Spleen (tissue), 11 donors: ENCODE results near the gene GDI1. TPM values are rescaled to one million over a fixed set of nuclear protein-coding genes. Genes with fewer than 3 reads are reported as not detected.

Experiments
- DNase-seq: peaks from one replicate; pipeline ENCODE4 v3.0.0-alpha.2; 2020
- H3K27ac ChIP-seq, 8 donors: fragments of 200-600 bp; sonication (generic) in 7 of 8; 1 replicate in 4 of 8; 2 replicates in 4 of 8; pipeline versions ENCODE4 v1.5.0 to v1.8.0; 2016 to 2021; ENCODE audit warnings: inconsistent platforms in 4 of 8, mild to moderate bottlenecking in 4 of 8, moderate library complexity in 1 of 8
- H3K27me3 ChIP-seq, 7 donors: fragments of 200-600 bp; sonication (generic) in 6 of 7; replicated peaks in 1 of 7; 1 replicate in 4 of 7; 2 replicates in 3 of 7; pipeline versions ENCODE4 v1.5.0 to v1.8.0; 2016 to 2021; ENCODE audit warnings: inconsistent platforms in 3 of 7, mild to moderate bottlenecking in 1 of 7
- H3K36me3 ChIP-seq, 6 donors: fragments of 200-600 bp; sonication (generic) in 5 of 6; 1 replicate in 4 of 6; 2 replicates in 2 of 6; pipeline versions ENCODE4 v1.5.0 to v1.8.0; 2016 to 2021; ENCODE audit warnings: inconsistent platforms in 2 of 6
- H3K4me1 ChIP-seq, 6 donors: fragments of 200-600 bp; sonication (generic) in 5 of 6; 1 replicate in 3 of 6; 2 replicates in 3 of 6; pipeline versions ENCODE4 v1.5.0 to v1.8.0; 2016 to 2021; ENCODE audit warnings: inconsistent platforms in 3 of 6
- H3K4me3 ChIP-seq, 8 donors: fragments of 200-600 bp; sonication (generic) in 7 of 8; 1 replicate in 4 of 8; 2 replicates in 4 of 8; pipeline versions ENCODE4 v1.5.0 to v1.8.0; 2016 to 2021; ENCODE audit warnings: inconsistent platforms in 4 of 8, mild to moderate bottlenecking in 4 of 8, moderate library complexity in 2 of 8
- H3K9me3 ChIP-seq, 8 donors: fragments of 200-600 bp; sonication (generic) in 7 of 8; 1 replicate in 4 of 8; 2 replicates in 4 of 8; pipeline versions ENCODE4 v1.5.0 to v1.8.0; 2016 to 2021; ENCODE audit warnings: inconsistent platforms in 4 of 8
- POLR2A ChIP-seq, 3 donors: fragments of 450-650 bp; IDR thresholded peaks; one replicate each; pipeline ENCODE4 v1.5.1; 2017; ENCODE audit warnings: antibody characterized with exemption in 3 of 3, mild to moderate bottlenecking in 1 of 3
- POLR2AphosphoS5 ChIP-seq, 3 donors: sonication (generic); formaldehyde crosslinking; IDR thresholded peaks; one replicate each; pipeline ENCODE4 v1.5.1; 2017; ENCODE audit warnings: antibody characterized with exemption in 3 of 3
- WGBS, 5 donors: extraction: QIAGEN DNeasy Blood & Tissue Kit in 3 of 5; methylation state at CpG; one replicate each; pipeline versions ENCODE4 v1.1.5 to v1.1.7; 2013 to 2018; 5-methylcytosine and 5-hydroxymethylcytosine counted together
- intact Hi-C: fragments of 100-400 bp; cut with DNase I; formaldehyde crosslinking; loops from one replicate; pipeline ENCODE4 v1.15.0; 2023; ENCODE audit warnings: low total_unique reads
- polyA plus RNA-seq, 3 donors: library from polyadenylated mRNA; stranded (reverse); fragments of 200-250 nt; gene quantifications; one replicate each; pipeline ENCODE4 v1.2.1, GENCODE V29; 2013
- total RNA-seq, 7 donors: library from RNA; depleted of rRNA in 3 of 7; stranded (reverse); fragments of >200 nt in 3 of 7; fragmentation: NEBNext Ultra II Directional in 4 of 7; extraction: Animal tissue kit (Norgen Biotek cat#: 25700) in 4 of 7; gene quantifications; one replicate each; pipeline versions ENCODE4 v1.1.0 to v1.2.1, GENCODE V29; 2016 to 2021
- TF ChIP-seq, protein P1 (sequence below), 11 experiments: fragments of 200-600 bp in 7 of 11; fragments of 450-650 bp in 4 of 11; sonication (generic) in 4 of 11; IDR thresholded peaks in 8 of 11; conservative IDR thresholded peaks in 3 of 11; 1 replicate in 7 of 11; 2 replicates in 4 of 11; pipeline versions ENCODE4 v1.4.0 to v1.8.0; 2016 to 2021; ENCODE audit warnings: antibody characterized with exemption in 11 of 11, inconsistent platforms in 4 of 11, mild to moderate bottlenecking in 1 of 11
- donor health status: healthy with polysubstance abuse.
- donor health status: DM: no; HTN: no; CAD: no; lungs with moderate emphysema.
- donor health status: DM: no; HTN: no; CAD: no.
- donor health status: Bipolar disorder and iron deficiency.
- donor health status: healthy.
- donor health status: DM: no; HTN: no; CAD: no.
- donor health status: DM: yes; HTN: yes; CAD: no.

Gene GDI1
- total and polyA plus RNA-seq, 10 donors, result 56.2 to 137 (median 111) TPM

DNA sequence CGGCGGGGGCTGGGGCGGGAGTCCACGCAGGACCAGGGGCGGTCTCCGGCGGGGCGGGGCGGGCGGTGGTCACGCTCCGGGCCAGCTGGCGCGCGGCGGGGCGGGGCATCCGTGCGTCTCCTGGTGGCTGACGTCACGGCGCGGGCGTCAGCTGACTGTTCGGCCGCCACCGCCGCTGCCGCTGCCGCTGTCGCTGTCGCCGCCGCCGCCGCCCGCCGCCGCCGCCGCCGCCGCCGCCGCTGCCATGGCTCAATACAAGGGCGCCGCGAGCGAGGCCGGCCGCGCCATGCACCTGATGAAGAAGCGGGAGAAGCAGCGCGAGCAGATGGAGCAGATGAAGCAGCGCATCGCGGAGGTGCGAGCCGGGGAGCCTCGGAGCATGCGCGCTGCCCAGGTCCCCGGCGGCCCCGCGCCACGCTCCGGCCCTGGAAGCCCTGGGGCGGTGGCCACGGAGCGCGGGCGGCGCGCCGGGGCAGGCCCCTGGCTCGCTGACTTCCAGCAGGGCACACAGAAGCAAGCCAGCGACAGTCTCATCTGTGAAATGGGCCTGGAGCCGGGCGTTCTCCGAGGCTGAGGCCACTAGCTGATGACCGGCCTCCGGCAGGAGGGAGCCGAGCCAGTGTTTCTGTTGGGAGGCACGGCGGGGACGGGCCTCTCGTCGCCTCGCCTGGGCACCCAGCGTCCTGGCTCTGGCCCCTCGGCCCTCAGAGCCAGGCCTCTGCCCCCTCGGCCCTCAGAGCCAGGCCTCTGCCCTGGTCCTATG is 7.2 kb downstream of the GDI1 start, which contains the start of gene FAM50A:
TSS of gene FAM50A (plus strand) at position 150 of the 763 bp plus-strand sequence. CDS start at position 245, 95 bp downstream.
- H3K4me1 ChIP-seq, result peaks cover 5 to 58% (median 20%) of the 10 kb centered on the region in 6 donors
- peaks cover 0 to 6% (median 0%) of the 10 kb centered on the region in 7 donors for H3K27me3 ChIP-seq
- no peaks in the 10 kb centered on the region for H3K9me3 ChIP-seq
- WGBS, 5 donors, result 1 to 71% (median 31%) methylated on average over 3 to 94 of the region's 94 CpGs
- intact Hi-C loops, result no loop called here
- H3K27ac ChIP-seq, result peak within 1 kb of the TSS; percentile 46 to 91 (median 80)
- peak within 1 kb of the TSS; percentile 40 to 78 (median 49) for H3K4me3 ChIP-seq
- peaks cover 0 to 77% (median 26%) of the 10 kb centered on the region in 6 donors for H3K36me3 ChIP-seq
- DNase-seq, result peak; percentile 93
- no peak for TF ChIP-seq POLR2A (IDR thresholded peaks at IDR 0.05)
- peak; percentile 6 to 54 (median 47) for TF ChIP-seq POLR2AphosphoS5 (IDR thresholded peaks at IDR 0.05)
- TF ChIP-seq, protein P1, sequence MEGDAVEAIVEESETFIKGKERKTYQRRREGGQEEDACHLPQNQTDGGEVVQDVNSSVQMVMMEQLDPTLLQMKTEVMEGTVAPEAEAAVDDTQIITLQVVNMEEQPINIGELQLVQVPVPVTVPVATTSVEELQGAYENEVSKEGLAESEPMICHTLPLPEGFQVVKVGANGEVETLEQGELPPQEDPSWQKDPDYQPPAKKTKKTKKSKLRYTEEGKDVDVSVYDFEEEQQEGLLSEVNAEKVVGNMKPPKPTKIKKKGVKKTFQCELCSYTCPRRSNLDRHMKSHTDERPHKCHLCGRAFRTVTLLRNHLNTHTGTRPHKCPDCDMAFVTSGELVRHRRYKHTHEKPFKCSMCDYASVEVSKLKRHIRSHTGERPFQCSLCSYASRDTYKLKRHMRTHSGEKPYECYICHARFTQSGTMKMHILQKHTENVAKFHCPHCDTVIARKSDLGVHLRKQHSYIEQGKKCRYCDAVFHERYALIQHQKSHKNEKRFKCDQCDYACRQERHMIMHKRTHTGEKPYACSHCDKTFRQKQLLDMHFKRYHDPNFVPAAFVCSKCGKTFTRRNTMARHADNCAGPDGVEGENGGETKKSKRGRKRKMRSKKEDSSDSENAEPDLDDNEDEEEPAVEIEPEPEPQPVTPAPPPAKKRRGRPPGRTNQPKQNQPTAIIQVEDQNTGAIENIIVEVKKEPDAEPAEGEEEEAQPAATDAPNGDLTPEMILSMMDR (IDR thresholded peaks at IDR 0.05 in 8 of 11, conservative IDR thresholded peaks at IDR 0.05 in 3 of 11), result peak in 2 of 11 experiments; percentile 18 to 21

DNA sequence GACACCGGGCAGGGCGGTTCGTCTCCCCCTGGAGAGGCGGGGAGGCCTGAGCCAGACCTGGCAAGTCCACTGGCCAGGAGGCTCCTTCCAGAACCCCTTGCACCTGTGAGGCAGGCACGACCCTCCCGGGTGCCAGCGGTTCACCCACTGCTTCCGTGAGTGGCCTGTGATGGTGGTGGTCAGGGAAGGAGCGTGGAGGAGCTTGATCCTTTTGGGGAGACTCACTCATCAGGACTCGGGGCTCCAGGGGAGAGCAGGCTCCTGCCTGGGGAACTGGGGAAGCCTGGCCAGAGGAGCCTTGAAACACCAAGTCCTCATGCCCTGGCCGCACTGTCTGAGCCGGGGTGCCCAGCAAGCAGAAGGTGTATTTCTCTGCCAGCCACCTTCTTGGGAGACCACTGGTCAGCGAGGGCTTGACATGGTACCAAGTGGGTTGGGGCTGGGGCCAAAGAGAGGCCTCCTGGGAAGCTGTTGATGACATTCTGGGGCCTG is 7.8 kb downstream of the GDI1 start:
- TF ChIP-seq POLR2A (IDR thresholded peaks at IDR 0.05), result no peak
- TF ChIP-seq, protein P1 (IDR thresholded peaks at IDR 0.05 in 8 of 11, conservative IDR thresholded peaks at IDR 0.05 in 3 of 11), result no peak
- no peak for TF ChIP-seq POLR2AphosphoS5 (IDR thresholded peaks at IDR 0.05)
- 76 to 100% (median 79%) methylated on average over 2 to 13 of the region's 13 CpGs for WGBS, 5 donors
- no peaks in the 10 kb centered on the region for H3K9me3 ChIP-seq
- peaks cover 0 to 6% (median 0%) of the 10 kb centered on the region in 7 donors for H3K27me3 ChIP-seq
- H3K27ac ChIP-seq, result peak overlapping the region in 6 of 8 donors; percentile 71 to 91 (median 84)
- peak overlapping the region; percentile 40 to 78 (median 49) for H3K4me3 ChIP-seq
- DNase-seq, result peak; percentile 79
- intact Hi-C loops, result no loop called here
- peaks cover 5 to 52% (median 20%) of the 10 kb centered on the region in 6 donors for H3K4me1 ChIP-seq
- H3K36me3 ChIP-seq, result peaks cover 0 to 77% (median 29%) of the 10 kb centered on the region in 6 donors

DNA sequence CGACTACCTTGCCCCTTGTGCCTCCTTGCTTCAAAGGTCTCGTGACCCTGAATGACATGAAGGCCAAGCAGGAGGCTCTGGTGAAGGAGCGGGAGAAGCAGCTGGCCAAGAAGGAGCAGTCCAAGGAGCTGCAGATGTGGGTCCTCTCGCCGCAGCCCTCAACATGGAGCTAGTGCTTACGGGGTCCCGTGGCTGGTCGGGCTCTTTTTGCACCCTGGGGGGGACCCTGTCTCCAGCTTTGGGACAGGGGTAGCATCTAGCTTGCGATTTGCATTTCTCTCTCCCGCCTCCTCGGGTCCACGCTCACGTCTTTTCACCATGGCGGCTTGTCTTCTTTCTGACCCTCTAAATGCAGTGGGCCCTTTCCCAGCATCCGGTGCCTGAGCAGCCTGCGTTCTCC is 8.8 kb downstream of the GDI1 start:
- Histone ChIP-seq H3K27ac (no peak overlapping the region), H3K36me3 (peaks cover 0 to 77% (median 34%) of the 10 kb centered on the region in 6 donors), H3K4me1 (peaks cover 5 to 42% (median 20%) of the 10 kb centered on the region in 6 donors), H3K9me3 (no peaks in the 10 kb centered on the region), H3K27me3 (peaks cover 0 to 6% (median 0%) of the 10 kb centered on the region in 7 donors), H3K4me3 (no peak overlapping the region)
- TF ChIP-seq POLR2AphosphoS5 (IDR thresholded peaks at IDR 0.05), result no peak
- TF ChIP-seq, protein P1 (IDR thresholded peaks at IDR 0.05 in 8 of 11, conservative IDR thresholded peaks at IDR 0.05 in 3 of 11), result no peak
- TF ChIP-seq POLR2A (IDR thresholded peaks at IDR 0.05), result no peak
- DNase-seq, result peak; percentile 66
- 90 to 96% (median 95%) methylated on average over 12 to 16 of the region's 16 CpGs for WGBS, 5 donors
- intact Hi-C loops, result no loop called here

DNA sequence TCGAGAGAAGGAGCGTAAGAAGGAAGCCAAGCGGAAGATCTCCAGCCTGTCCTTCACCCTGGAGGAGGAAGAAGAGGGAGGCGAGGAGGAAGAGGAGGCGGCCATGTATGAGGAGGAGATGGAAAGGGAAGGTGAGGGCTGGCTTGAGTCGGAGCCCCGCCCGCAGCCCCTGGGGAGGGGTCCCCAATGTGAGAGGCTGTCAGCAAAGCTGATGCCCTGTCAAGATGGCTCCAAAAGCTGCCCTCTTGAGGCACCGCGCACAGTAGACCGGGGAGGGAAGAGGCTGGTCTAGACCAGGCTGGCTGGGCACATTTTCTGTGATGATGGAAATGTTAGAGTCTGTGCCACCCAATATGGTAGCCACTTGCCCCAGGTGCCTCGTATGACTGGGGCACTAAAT is 9.5 kb downstream of the GDI1 start:
- intact Hi-C loops, result no loop called here

More for the DNA sequence above, 9.5 kb downstream of the GDI1 start:
- Histone ChIP-seq H3K36me3 (peaks cover 0 to 76% (median 33%) of the 10 kb centered on the region in 6 donors), H3K27ac (no peak overlapping the region), H3K27me3 (peaks cover 0 to 6% (median 0%) of the 10 kb centered on the region in 7 donors), H3K4me3 (no peak overlapping the region), H3K4me1 (peaks cover 5 to 39% (median 20%) of the 10 kb centered on the region in 6 donors), H3K9me3 (no peaks in the 10 kb centered on the region)
- DNase-seq, result no peak
- WGBS, 5 donors, result 87 to 93% (median 91%) methylated on average over 7 to 12 of the region's 12 CpGs
- TF ChIP-seq POLR2AphosphoS5 (IDR thresholded peaks at IDR 0.05) (no peak), POLR2A (IDR thresholded peaks at IDR 0.05) (no peak)
- TF ChIP-seq, protein P1 (IDR thresholded peaks at IDR 0.05 in 8 of 11, conservative IDR thresholded peaks at IDR 0.05 in 3 of 11), result no peak
